Kidney capillary endothelial cell (primary cell): ENCODE data around the gene GRID1.

ENCODE experiments used
- DNase-seq: peaks from one replicate; pipeline ENCODE4 v3.0.0-alpha.2; 2018; ENCODE audit warnings: low spot score

GRID1 gene

DNA sequence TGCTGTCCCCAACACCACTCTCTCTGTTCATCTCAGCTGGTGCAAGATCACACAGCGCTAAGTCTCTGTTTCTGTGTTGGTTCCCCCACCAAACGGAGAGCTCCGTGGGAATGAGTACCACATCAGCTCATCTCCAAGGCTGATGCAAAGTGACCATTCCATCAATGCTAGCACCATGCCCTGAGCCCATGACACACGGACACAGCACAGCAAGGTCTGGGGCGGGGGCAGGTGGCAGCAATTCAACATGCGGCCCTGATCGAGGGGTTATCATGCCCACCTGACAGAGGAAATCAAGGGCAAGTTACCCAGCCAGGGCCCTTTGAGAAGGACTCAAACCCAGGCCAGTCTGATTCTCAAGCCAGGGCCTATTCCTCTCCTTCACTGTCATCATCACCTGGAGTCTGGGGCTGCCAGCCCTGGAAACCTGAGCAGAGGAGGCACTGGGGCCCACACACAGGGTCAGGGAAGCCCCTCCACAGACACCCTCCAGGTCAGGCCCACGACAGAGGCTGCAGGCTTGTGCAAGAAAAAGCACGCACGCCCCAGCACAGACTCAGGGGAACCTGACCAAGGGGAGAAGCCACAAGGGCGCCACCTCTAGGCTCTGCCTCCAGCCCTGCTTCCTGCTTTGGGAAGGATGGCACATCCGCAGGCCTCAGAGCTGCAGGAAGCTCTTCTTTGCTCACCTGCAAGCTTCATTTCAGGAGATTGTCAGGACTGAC, 74.8 kb downstream of the GRID1 start:
- DNase-seq: no peak

DNA sequence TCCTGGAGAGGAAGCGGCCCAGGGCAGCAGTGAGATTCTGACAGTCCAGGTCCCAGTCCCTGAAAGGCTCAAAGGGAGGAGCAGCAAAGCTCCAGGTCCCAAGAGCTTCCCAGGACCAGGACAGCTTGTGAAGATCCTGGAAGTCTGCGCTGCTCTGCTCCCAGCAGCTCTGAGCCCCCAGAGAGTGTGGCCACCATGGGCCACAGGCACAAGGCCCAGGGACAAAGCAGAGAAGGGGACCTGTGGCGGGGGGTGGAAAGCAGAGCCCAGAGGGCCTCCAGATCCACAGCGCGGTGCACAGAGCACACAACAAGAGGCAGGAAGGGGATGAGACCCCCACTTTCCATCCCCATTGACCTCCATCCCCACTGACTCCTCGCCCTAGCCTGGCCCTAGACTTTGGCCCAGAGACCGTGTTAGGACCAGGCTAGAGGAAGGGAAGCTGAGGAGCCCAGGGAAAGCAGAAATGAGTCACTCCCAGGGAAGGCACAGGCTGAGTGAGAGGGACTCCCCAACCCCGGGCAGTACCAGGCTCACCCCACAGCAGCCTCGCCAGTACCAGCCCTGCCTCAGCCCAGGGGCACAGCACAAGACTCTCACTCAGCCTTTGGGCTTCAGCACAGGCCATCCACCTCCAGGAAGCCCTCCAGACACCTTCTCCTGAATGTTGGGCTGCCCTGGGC, 75.5 kb downstream of the GRID1 start:
- no peak for DNase-seq

DNA sequence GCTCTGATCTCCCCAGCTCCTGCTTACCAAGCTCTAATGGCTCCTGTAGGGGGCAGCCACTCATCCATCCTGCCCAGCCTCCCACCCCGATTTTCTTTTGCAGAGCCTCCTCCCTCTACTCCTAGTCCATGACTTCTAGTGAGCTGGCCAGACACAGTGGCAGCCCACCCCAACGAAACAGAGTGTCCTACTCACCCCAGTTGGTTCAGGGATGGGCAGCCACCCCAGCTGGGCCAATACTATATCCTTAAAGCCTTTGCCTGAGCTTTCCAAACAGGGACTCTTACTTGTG, 77.1 kb downstream of the GRID1 start:
- no peak for DNase-seq

GRCh38 chr10:86288695-86289576, 77.7 kb downstream of the GRID1 start:
- no peak for DNase-seq

- DNase-seq: no peak
Measured at GRCh38 chr10:86287966-86288579, 78.5 kb downstream of the GRID1 start.

GRCh38 chr10:86287110-86287793, 79.3 kb downstream of the GRID1 start:
- DNase-seq: no peak

- DNase-seq: no peak
Measured at GRCh38 chr10:86286236-86287109, 80.1 kb downstream of the GRID1 start.

GRCh38 chr10:86285136-86285790, 81.3 kb downstream of the GRID1 start:
- DNase-seq: no peak

- no peak for DNase-seq
Measured at GRCh38 chr10:86284355-86285105, 82.1 kb downstream of the GRID1 start.

GRCh38 chr10:86283466-86284287, 82.9 kb downstream of the GRID1 start:
- DNase-seq: no peak

GRCh38 chr10:86282664-86283465, 83.7 kb downstream of the GRID1 start:
- no peak for DNase-seq

GRCh38 chr10:86281396-86281795, 85.2 kb downstream of the GRID1 start:
- no peak for DNase-seq

GRCh38 chr10:86269332-86269731, 97.3 kb downstream of the GRID1 start:
- DNase-seq: no peak

- no peak for DNase-seq
Measured at GRCh38 chr10:86267286-86268195, 99.1 kb downstream of the GRID1 start.

- DNase-seq: no peak
Measured at GRCh38 chr10:86266446-86267242, 100.0 kb downstream of the GRID1 start.

DNA sequence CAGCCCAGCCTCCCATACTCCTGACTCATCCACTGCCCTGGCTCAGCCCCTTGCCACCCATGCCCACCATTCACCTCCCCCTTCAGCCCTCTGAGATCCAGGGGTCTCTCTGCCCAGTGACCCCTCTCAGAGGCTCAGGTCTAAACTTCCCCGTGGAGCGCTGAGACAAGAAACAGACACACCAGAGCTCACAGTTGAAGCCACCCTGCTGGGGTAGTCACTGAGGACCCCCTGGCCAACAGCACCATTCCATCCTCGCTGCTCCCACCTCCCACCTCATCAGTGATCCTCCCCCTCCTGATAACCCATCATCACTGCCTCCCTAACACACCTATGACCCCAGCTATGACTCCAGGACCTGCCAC, 100.7 kb downstream of the GRID1 start:
- DNase-seq: no peak
